Nephron progenitor cell (in vitro differentiated cells): ENCODE results near the gene SUSD1.

Experiments
- DNase-seq: peaks from one replicate; pipeline ENCODE4 v3.0.0; 2021
- H3K27ac Mint-ChIP-seq: 2 replicates; pipeline ENCODE4 v1.8.0; 2021; ENCODE audit warnings: mild to moderate bottlenecking, moderate library complexity, mixed read lengths
- H3K27me3 Mint-ChIP-seq: 2 replicates; pipeline ENCODE4 v1.8.0; 2021; ENCODE audit warnings: mild to moderate bottlenecking, low read depth, mixed read lengths; ENCODE audit not compliant: poor library complexity
- H3K36me3 Mint-ChIP-seq: 2 replicates; pipeline ENCODE4 v1.8.0; 2021; ENCODE audit warnings: low read depth, mixed read lengths
- H3K4me1 Mint-ChIP-seq: 2 replicates; pipeline ENCODE4 v1.8.0; 2021; ENCODE audit warnings: mixed read lengths
- H3K4me3 Mint-ChIP-seq: 2 replicates; pipeline ENCODE4 v1.8.0; 2021; ENCODE audit warnings: mild to moderate bottlenecking, moderate library complexity, mixed read lengths
- H3K9me3 Mint-ChIP-seq: 2 replicates; pipeline ENCODE4 v1.8.0; 2021; ENCODE audit warnings: mild to moderate bottlenecking, moderate library complexity, mixed read lengths
- TF ChIP-seq, protein P1 (sequence below): fragments of 200-600 bp; sonication (generic); IDR thresholded peaks from 2 replicates; pipeline ENCODE4 v1.5.0; 2021; ENCODE audit warnings: antibody characterized with exemption

SUSD1 gene

DNA sequence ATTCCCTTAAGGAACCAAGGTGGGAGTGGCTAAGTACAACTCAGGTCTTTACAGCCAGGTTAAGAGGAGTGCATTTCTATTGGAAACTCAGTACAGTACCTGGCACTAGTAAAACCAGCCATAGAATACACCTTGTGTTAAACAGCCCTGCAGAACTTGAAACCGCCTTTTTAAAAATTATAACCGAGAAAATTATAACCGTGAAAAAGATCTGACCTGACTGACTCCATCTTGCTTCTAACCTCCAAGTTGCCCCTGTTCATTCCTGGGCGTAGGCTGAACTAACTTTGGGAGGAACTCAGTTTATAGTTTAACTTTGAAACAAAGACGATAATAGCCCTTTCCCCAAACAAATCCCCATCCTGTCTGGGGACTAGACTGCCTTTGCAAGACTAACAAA, 132.3 kb downstream of the SUSD1 start:
- Mint-ChIP-seq H3K27ac (no peak overlapping the region), H3K27me3 (peaks cover 2% of the 10 kb centered on the region), H3K4me1 (peaks cover 8% of the 10 kb centered on the region), H3K36me3 (peaks cover 45% of the 10 kb centered on the region), H3K9me3 (peaks cover 3% of the 10 kb centered on the region), H3K4me3 (no peak overlapping the region)
- no peak for DNase-seq
- TF ChIP-seq, protein P1, sequence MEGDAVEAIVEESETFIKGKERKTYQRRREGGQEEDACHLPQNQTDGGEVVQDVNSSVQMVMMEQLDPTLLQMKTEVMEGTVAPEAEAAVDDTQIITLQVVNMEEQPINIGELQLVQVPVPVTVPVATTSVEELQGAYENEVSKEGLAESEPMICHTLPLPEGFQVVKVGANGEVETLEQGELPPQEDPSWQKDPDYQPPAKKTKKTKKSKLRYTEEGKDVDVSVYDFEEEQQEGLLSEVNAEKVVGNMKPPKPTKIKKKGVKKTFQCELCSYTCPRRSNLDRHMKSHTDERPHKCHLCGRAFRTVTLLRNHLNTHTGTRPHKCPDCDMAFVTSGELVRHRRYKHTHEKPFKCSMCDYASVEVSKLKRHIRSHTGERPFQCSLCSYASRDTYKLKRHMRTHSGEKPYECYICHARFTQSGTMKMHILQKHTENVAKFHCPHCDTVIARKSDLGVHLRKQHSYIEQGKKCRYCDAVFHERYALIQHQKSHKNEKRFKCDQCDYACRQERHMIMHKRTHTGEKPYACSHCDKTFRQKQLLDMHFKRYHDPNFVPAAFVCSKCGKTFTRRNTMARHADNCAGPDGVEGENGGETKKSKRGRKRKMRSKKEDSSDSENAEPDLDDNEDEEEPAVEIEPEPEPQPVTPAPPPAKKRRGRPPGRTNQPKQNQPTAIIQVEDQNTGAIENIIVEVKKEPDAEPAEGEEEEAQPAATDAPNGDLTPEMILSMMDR: no peak

DNA sequence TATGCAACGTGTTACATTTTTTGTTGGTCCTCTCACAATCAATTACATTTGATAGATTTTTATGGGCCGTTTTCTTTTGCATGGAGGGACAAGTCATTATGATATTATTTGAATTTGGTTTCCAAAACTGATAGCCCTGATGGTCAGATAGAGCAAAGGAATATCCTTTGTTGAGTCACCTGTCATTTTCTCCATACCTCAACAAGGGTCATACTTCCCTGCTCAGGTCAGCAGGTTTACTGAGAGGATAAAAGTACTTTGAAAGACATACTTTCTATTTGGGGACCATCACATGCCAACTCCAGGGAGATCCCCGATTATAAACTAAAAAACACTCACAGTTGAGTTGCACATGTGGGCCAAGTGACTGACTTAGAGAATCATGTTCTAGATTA, 132.9 kb downstream of the SUSD1 start:
- DNase-seq: no peak
- H3K27me3 Mint-ChIP-seq: peaks cover 2% of the 10 kb centered on the region
- peaks cover 44% of the 10 kb centered on the region for H3K36me3 Mint-ChIP-seq
- peaks cover 11% of the 10 kb centered on the region for H3K4me1 Mint-ChIP-seq
- no peak overlapping the region for H3K4me3 Mint-ChIP-seq
- H3K9me3 Mint-ChIP-seq: no peaks in the 10 kb centered on the region
- H3K27ac Mint-ChIP-seq: no peak overlapping the region
- TF ChIP-seq, protein P1: no peak

DNA sequence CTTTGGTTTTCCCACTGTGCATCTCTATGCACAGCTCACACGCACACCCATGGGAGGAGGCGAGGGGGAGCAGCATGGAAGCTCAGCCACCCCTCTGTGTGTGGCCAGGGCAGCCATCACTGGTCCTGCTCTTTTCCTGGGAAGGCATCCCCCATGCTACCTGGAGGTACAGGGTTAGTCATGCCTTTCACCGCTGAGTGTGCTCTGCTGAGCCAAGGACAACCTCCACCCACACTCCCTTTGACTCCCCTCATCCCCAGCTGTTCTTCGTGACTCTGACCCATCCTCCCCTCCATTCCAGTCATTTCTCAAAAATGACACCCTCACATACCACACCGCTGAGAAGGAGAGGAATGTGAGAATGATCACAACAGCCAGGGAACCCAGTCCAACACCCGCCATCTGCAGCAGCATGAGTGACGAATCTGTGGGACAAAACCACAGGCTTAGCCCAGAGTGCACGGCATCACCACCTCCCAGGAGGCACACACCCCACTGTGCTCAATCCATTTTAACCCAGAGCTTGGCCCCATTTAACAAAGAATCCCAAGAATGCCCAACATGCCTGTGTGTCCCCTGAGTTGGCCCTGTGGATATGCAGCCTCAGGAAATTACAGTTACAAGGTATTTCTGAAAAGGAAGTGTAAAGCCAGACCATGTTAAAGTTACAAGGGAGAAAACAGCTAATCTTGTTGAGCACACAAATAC, 133.4 kb downstream of the SUSD1 start:
- Mint-ChIP-seq H3K4me1 (peaks cover 11% of the 10 kb centered on the region), H3K36me3 (peaks cover 44% of the 10 kb centered on the region), H3K9me3 (no peaks in the 10 kb centered on the region), H3K27me3 (peaks cover 2% of the 10 kb centered on the region), H3K27ac (no peak overlapping the region), H3K4me3 (no peak overlapping the region)
- TF ChIP-seq, protein P1: no peak
- no peak for DNase-seq

DNA sequence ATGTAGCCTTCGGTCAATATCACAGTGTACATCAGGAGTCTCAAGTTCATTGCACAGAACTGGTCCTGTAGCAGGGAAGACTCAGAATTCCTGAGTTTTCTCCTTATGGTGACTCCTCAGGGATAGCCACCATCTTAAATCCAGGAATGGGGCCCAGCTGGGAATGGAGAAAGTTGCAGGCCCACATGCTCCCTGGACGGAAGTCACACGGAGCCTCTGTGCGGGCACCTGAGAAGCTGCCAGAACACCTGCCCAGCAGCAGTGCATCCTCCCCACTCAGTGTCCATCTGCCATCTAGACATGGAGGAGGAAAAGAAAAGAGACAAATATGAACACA, 133.9 kb downstream of the SUSD1 start:
- TF ChIP-seq, protein P1: no peak
- Mint-ChIP-seq H3K27me3 (peaks cover 2% of the 10 kb centered on the region), H3K9me3 (no peaks in the 10 kb centered on the region), H3K27ac (no peak overlapping the region), H3K4me1 (peaks cover 11% of the 10 kb centered on the region), H3K36me3 (peaks cover 44% of the 10 kb centered on the region), H3K4me3 (no peak overlapping the region)
- no peak for DNase-seq

DNA sequence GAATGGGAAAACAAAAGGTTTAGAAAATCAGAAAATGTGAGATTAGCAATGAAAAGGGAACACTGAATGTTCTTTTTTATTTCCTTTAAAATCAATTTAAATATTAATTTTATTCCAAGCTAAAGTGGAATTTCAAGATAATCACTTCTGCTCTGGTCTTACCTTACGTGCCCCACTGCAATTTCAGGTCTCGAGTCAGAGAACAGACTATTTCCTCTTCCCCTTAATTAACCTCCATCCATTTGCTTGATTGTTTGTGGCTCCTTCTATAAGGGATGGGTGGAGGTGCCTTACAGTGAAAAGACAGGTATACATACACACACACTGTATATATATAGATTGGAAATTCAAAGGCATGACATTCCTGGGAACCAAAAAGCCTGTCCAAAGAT, 137.1 kb downstream of the SUSD1 start:
- DNase-seq: no peak
- no peak overlapping the region for H3K4me3 Mint-ChIP-seq
- H3K9me3 Mint-ChIP-seq: no peaks in the 10 kb centered on the region
- H3K4me1 Mint-ChIP-seq: peaks cover 19% of the 10 kb centered on the region
- peaks cover 2% of the 10 kb centered on the region for H3K27me3 Mint-ChIP-seq
- peak overlapping the region; percentile 57 for H3K27ac Mint-ChIP-seq
- peaks cover 55% of the 10 kb centered on the region for H3K36me3 Mint-ChIP-seq
- TF ChIP-seq, protein P1: no peak
